Fibroblast of pulmonary artery (primary cell): ENCODE data around the gene CLASP1.

Experiments
- DNase-seq: peaks from one replicate; pipeline ENCODE4 v3.0.0-alpha.2; 2010; ENCODE audit warnings: low read depth
- H3K4me3 ChIP-seq: replicated peaks from 2 replicates; pipeline ENCODE4 v1.5.1; 2011; ENCODE audit warnings: low read depth, mild to moderate bottlenecking, control low read depth, low read length, moderate library complexity
- TF ChIP-seq, protein P1 (sequence below): IDR thresholded peaks from 2 replicates; pipeline ENCODE4 v1.5.1; 2011; ENCODE audit warnings: mild to moderate bottlenecking, control low read depth, low read length, inconsistent platforms; ENCODE audit errors: missing control alignments

Gene CLASP1

DNA sequence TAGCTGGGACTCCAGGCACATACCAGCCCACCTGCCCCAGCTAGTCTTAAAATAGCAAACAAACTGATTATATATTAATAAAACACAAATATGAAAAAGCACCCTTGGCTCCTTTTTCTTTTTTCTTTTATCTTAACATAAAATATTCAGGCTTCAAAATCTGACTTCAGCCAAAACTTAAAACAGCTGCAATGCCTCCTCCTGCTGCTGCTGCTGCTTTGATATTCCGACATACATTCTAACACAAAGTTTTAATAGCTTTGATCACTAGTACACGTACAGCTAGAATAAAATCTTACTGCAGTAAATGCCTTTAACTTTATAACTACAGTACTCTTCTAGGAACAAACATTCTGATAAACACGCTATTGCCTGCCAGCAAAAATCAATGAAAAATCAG is 190.0 kb downstream of the CLASP1 start:
- TF ChIP-seq, protein P1, sequence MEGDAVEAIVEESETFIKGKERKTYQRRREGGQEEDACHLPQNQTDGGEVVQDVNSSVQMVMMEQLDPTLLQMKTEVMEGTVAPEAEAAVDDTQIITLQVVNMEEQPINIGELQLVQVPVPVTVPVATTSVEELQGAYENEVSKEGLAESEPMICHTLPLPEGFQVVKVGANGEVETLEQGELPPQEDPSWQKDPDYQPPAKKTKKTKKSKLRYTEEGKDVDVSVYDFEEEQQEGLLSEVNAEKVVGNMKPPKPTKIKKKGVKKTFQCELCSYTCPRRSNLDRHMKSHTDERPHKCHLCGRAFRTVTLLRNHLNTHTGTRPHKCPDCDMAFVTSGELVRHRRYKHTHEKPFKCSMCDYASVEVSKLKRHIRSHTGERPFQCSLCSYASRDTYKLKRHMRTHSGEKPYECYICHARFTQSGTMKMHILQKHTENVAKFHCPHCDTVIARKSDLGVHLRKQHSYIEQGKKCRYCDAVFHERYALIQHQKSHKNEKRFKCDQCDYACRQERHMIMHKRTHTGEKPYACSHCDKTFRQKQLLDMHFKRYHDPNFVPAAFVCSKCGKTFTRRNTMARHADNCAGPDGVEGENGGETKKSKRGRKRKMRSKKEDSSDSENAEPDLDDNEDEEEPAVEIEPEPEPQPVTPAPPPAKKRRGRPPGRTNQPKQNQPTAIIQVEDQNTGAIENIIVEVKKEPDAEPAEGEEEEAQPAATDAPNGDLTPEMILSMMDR, result no peak
- no peak for DNase-seq
- H3K4me3 ChIP-seq, result no peak overlapping the region

DNA sequence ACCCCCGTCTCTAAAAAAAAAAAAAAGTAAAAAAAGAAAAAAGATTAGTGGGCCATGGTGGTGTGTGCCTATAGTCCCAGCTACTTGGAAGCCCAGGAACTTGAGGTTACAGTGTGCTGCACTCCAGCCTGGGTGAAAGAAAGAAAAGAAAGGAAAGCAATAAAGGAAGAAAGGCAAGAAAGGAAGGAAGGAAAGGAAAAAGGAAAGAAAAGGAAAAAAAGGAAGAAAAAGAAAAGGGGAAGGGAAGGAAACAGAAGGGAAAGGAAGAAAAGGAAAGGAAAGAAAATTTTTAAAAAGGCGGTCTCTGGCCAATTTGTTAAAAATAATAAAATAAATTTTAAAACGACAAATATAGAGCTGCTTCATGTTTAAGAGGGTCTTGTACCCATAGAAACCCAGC is 192.9 kb downstream of the CLASP1 start:
- DNase-seq, result no peak
- H3K4me3 ChIP-seq, result no peak overlapping the region
- TF ChIP-seq, protein P1, result no peak

DNA sequence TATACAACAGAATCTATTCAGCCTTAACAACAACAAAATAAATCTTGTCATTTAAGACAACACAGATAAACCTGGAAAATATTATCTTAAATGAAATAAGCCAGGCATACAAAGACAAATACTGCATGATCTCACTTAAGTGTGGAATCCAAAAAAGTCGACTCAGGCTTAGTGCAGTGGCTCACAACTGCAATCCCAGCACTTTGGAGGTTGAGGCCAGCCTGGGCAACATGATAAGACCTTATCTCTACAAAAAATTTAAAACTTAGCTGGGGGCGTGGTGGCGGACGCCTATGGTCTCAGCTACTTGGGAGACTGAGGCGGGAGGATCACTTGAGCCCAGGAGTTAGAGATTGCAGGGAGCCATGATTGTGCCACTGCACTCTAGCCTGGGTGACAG is 193.8 kb downstream of the CLASP1 start:
- H3K4me3 ChIP-seq, result no peak overlapping the region
- no peak for DNase-seq
- TF ChIP-seq, protein P1, result no peak

DNA sequence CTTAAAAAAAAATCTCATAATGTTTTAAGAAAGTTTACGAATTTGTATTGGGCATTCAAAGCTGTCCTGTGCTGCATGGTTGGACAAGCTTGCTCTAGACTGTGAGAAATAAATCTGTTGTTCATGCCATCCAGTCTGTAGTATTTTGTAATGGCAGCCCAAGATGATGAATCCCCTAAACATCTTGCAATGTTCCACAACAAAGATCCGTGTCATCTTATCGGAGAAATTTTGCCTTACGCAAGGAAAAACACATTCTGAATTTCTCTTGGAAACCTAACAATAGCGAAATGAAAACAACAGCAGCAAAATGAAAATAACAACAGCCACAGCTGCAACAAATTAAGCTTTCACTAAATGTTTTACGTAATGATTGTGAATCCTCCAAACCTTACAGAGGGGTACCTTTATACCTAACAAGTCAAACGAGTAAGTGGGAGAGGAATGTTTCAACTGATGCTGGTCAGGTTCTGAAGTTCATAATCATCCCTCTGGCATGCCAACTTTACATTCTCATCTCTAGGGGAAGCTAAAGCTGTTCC is 194.6 kb downstream of the CLASP1 start:
- DNase-seq, result peak; percentile 17
- TF ChIP-seq, protein P1, result no peak
- no peak overlapping the region for H3K4me3 ChIP-seq

DNA sequence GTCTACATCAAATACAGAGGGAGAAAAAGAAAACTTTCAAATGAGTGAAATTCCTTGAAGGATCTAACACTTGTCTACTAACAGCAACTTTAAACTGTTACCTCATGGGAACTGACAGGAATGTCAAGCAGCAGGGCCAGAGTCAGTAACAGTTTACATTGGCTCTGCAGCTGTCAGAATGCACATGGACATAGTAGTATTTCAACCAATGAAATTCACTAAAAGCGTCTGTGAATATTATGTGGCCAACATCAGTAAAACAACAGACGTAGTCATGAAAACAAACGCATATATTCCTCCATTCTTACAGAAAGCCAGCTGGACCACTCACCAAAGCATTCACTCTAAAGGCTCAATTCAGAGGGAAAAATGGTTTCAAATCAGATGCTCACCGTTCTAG is 197.9 kb downstream of the CLASP1 start:
- no peak overlapping the region for H3K4me3 ChIP-seq
- DNase-seq, result no peak
- TF ChIP-seq, protein P1, result no peak

DNA sequence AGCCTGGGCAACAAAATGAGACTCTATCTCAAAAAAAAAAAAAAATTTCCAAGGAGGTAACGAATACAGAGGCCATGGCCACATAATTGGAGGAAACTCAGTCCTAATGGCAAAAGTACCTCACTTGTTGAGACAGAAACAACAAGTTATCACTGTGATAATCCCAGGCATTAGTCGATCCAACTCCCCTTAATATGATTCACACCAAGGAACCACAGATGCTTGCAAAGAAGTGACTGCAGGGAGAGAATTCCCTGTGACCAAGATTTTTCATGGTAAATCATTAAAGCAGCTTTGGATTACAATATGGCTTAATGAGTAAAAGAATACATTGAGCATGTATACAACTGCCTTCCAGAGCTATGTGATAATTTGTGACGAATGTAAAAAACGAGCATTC is 199.0 kb downstream of the CLASP1 start:
- TF ChIP-seq, protein P1, result no peak
- DNase-seq, result no peak
- no peak overlapping the region for H3K4me3 ChIP-seq

DNA sequence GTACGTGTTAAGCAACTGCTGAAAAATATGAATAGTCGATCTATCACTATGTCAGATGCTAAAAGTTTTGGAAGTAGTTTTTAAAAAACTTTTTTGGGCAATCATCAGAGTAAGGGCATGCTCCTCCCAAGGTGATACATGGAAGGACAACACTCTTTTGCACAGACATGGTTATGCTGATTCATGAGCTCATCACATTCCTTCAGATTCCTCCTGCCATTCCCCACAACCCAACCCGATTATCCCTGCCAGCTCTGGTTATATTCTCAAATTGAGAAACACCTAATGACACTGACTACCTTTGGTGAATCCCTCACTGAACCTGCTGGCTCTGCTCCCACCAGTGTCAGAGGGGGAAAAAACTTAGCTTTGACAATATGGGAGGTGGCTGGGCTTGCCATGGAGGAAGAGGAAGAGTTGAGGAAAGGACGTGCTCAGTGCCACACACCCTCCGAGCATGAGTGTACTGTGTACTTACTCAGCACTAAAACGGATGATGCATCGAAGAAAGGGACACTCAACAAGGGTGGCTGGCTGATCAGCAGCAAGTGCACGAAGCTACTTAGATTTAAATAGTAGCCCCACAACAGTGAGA is 202.5 kb downstream of the CLASP1 start:
- DNase-seq, result no peak
- TF ChIP-seq, protein P1, result no peak
- H3K4me3 ChIP-seq, result no peak overlapping the region
